Natural killer cell (primary cell): ENCODE data around the gene METTL24. TPM values are rescaled to one million over a fixed set of nuclear protein-coding genes. Genes with fewer than 3 reads are reported as not detected.

Source experiments
- ATAC-seq, 3 donors: fragments of 150-1000 bp in 2 of 3; fragments of 200-7000 bp in 1 of 3; cut with Tn5 transposase; 1 replicate in 1 of 3; 2 replicates in 2 of 3; pipeline ENCODE4 v1.10.0; 2021; ENCODE audit warnings: mild to moderate bottlenecking in 2 of 3, moderate library complexity in 2 of 3
- DNase-seq, 2 donors: peaks; one replicate each; pipeline versions ENCODE4 v3.0.0 to v3.0.0-alpha.2; 2013 to 2021; ENCODE audit warnings: mixed read lengths in 1 of 2
- H3K27ac ChIP-seq: one replicate; pipeline ENCODE4 v1.5.1; 2013; ENCODE audit warnings: mild to moderate bottlenecking, low read length
- H3K27me3 ChIP-seq: one replicate; pipeline ENCODE4 v1.6.1; 2013; ENCODE audit warnings: low read length; ENCODE audit not compliant: control insufficient read depth, insufficient read depth
- H3K36me3 ChIP-seq: one replicate; pipeline ENCODE4 v1.6.1; 2013; ENCODE audit warnings: low read length; ENCODE audit not compliant: control insufficient read depth, insufficient read depth
- H3K4me1 ChIP-seq: one replicate; pipeline ENCODE4 v1.6.1; 2013; ENCODE audit warnings: low read length; ENCODE audit not compliant: control insufficient read depth, insufficient read depth
- H3K4me3 ChIP-seq: one replicate; pipeline ENCODE4 v1.5.1; 2013; ENCODE audit warnings: low read length
- H3K9me3 ChIP-seq: one replicate; pipeline ENCODE4 v1.6.1; 2013; ENCODE audit warnings: low read length; ENCODE audit not compliant: control insufficient read depth, insufficient read depth
- H3K27ac Mint-ChIP-seq, 2 donors: one replicate each; pipeline ENCODE4 v1.8.0; 2022; ENCODE audit warnings: mild to moderate bottlenecking in 2 of 2, mixed read lengths in 2 of 2, moderate library complexity in 1 of 2
- H3K27me3 Mint-ChIP-seq, 2 donors: one replicate each; pipeline ENCODE4 v1.8.0; 2022; ENCODE audit warnings: low read depth in 2 of 2, mixed read lengths in 2 of 2
- H3K36me3 Mint-ChIP-seq: one replicate; pipeline ENCODE4 v1.8.0; 2022; ENCODE audit warnings: mixed read lengths
- H3K4me1 Mint-ChIP-seq, 2 donors: one replicate each; pipeline ENCODE4 v1.8.0; 2022; ENCODE audit warnings: mixed read lengths in 2 of 2
- H3K4me3 Mint-ChIP-seq: one replicate; pipeline ENCODE4 v1.8.0; 2022; ENCODE audit warnings: mild to moderate bottlenecking, moderate library complexity, mixed read lengths
- H3K9me3 Mint-ChIP-seq, 2 donors: one replicate each; pipeline ENCODE4 v1.8.0; 2022; ENCODE audit warnings: mixed read lengths in 2 of 2
- CTCF ChIP-seq: fragments of 200-600 bp; IDR thresholded peaks from one replicate; pipeline ENCODE4 v1.8.0; 2022; ENCODE audit warnings: antibody characterized with exemption
- WGBS: methylation state at CpG from one replicate; pipeline ENCODE4 v1.1.7; 2013; ENCODE audit warnings: missing lambda C conversion rate; ENCODE audit not compliant: insufficient coverage; 5-methylcytosine and 5-hydroxymethylcytosine counted together
- intact Hi-C: fragments of 100-400 bp; cut with micrococcal nuclease; formaldehyde crosslinking; loops from one replicate; pipeline ENCODE4 v1.14.2; 2022
- total RNA-seq, 4 donors: library from RNA; stranded (reverse); fragments of 120-200 nt in 1 of 4; gene quantifications; one replicate each; pipeline versions ENCODE4 v1.2.3 to v1.2.4, GENCODE V29; 2013 to 2022

Gene METTL24
- total RNA-seq, 3 donors from 2014 or later (not counting 1 experiment from before 2014, with no cell fraction given) = 0.24 to 1.00 TPM; not detected in 1

- DNase-seq = no peak
- H3K27ac ChIP-seq = no peak overlapping the region
- no peaks in the 10 kb centered on the region for H3K36me3 Mint-ChIP-seq
- H3K4me3 ChIP-seq = no peak overlapping the region
- peaks cover 0 to 3% of the 10 kb centered on the region in 2 donors for H3K27me3 Mint-ChIP-seq
- no peaks in the 10 kb centered on the region for H3K27me3 ChIP-seq
- no peaks in the 10 kb centered on the region for H3K9me3 ChIP-seq
- H3K4me1 Mint-ChIP-seq = peaks cover 0 to 3% of the 10 kb centered on the region in 2 donors
- no peak overlapping the region for H3K4me3 Mint-ChIP-seq
- intact Hi-C loops = no loop called here
- H3K27ac Mint-ChIP-seq = no peak overlapping the region
- no peaks in the 10 kb centered on the region for H3K36me3 ChIP-seq
- WGBS = 67% methylated on average over 6 of the region's 6 CpGs
- H3K9me3 Mint-ChIP-seq = no peaks in the 10 kb centered on the region
- no peak for TF ChIP-seq CTCF
- ATAC-seq = no peak
- H3K4me1 ChIP-seq = no peaks in the 10 kb centered on the region
Measured at GRCh38 chr6:110322151-110322873, 35.8 kb downstream of the METTL24 start.

- Histone ChIP-seq H3K36me3 (no peaks in the 10 kb centered on the region), H3K4me3 (no peak overlapping the region), H3K27ac (no peak overlapping the region), H3K9me3 (no peaks in the 10 kb centered on the region), H3K27me3 (no peaks in the 10 kb centered on the region), H3K4me1 (no peaks in the 10 kb centered on the region)
- intact Hi-C loops = no loop called here
- no peaks in the 10 kb centered on the region for H3K9me3 Mint-ChIP-seq
- no peak for ATAC-seq
- WGBS = 93% methylated on average over 7 of the region's 7 CpGs
- H3K27me3 Mint-ChIP-seq = peaks cover 0 to 3% of the 10 kb centered on the region in 2 donors
- DNase-seq = no peak
- no peak for TF ChIP-seq CTCF
- H3K4me3 Mint-ChIP-seq = no peak overlapping the region
- H3K4me1 Mint-ChIP-seq = peaks cover 0 to 3% of the 10 kb centered on the region in 2 donors
- H3K27ac Mint-ChIP-seq = no peak overlapping the region
- H3K36me3 Mint-ChIP-seq = no peaks in the 10 kb centered on the region
Measured at GRCh38 chr6:110320307-110320706, 37.8 kb downstream of the METTL24 start.

GRCh38 chr6:110319843-110320242, 38.3 kb downstream of the METTL24 start:
- WGBS = 89% methylated on average over 1 of the region's 2 CpGs

More at GRCh38 chr6:110319843-110320242, 38.3 kb downstream of the METTL24 start:
- TF ChIP-seq CTCF = no peak
- Mint-ChIP-seq H3K9me3 (no peaks in the 10 kb centered on the region), H3K27me3 (peaks cover 0 to 3% of the 10 kb centered on the region in 2 donors), H3K27ac (no peak overlapping the region), H3K4me1 (peaks cover 0 to 3% of the 10 kb centered on the region in 2 donors), H3K36me3 (no peaks in the 10 kb centered on the region), H3K4me3 (no peak overlapping the region)
- Histone ChIP-seq H3K27me3 (no peaks in the 10 kb centered on the region), H3K4me3 (no peak overlapping the region), H3K4me1 (no peaks in the 10 kb centered on the region), H3K9me3 (no peaks in the 10 kb centered on the region), H3K27ac (no peak overlapping the region), H3K36me3 (no peaks in the 10 kb centered on the region)
- ATAC-seq (no peak), DNase-seq (no peak)
- intact Hi-C loops = no loop called here
